Measurements from ENCODE around the gene AKT3. TPM values are rescaled to one million over a fixed set of nuclear protein-coding genes. Genes with fewer than 3 reads are reported as not detected.

AKT3 gene
- polyA plus RNA-seq, 3 donors: 0.81 to 1.7 (median 1.4) TPM

GRCh38 chr1:243716906-243717305 is 133.1 kb downstream of the AKT3 start:
- no peak overlapping the region for H2AFZ ChIP-seq (ENCODE audit: insufficient read depth, low read depth, low read length, poor library complexity, severe bottlenecking)
- WGBS (ENCODE audit: insufficient coverage): 100% methylated on average over 1 of the region's 1 CpG
- H3K9me3 ChIP-seq (replicated peaks in 1 of 2; ENCODE audit: control insufficient read depth in 1 of 2, insufficient read depth in 1 of 2, low read length in 2 of 2): no peaks in the 10 kb centered on the region
- no peak overlapping the region for H3K4me2 ChIP-seq (replicated peaks; ENCODE audit: extremely low read depth, low read length, poor library complexity, severe bottlenecking)
- H3K9me3 Mint-ChIP-seq: peaks cover 0 to 5% (median 0%) of the 10 kb centered on the region in 7 donors
- H3K4me1 ChIP-seq (ENCODE audit: control insufficient read depth in 1 of 2, insufficient read depth in 2 of 2, low read length in 2 of 2): peaks cover 10 to 34% of the 10 kb centered on the region in 2 donors
- peak overlapping the region in 2 of 7 donors; percentile 1 to 19 for H3K27ac Mint-ChIP-seq
- H3K9ac ChIP-seq (ENCODE audit: insufficient read depth, low read length, poor library complexity, severe bottlenecking): no peak overlapping the region
- H3K79me2 ChIP-seq (ENCODE audit: insufficient read depth, low read length): peaks cover 35% of the 10 kb centered on the region
- H3K27me3 ChIP-seq (ENCODE audit: control insufficient read depth in 2 of 2, insufficient read depth in 2 of 2, low read length in 2 of 2): no peaks in the 10 kb centered on the region
- no peak overlapping the region for H3K4me3 Mint-ChIP-seq
- TF ChIP-seq CTCF (IDR thresholded peaks at IDR 0.05): no peak
- H3K4me3 ChIP-seq (replicated peaks in 1 of 3; ENCODE audit: low read depth in 2 of 3, low read length in 3 of 3): no peak overlapping the region
- peaks cover 7% of the 10 kb centered on the region in 2 donors for H3K36me3 Mint-ChIP-seq
- H3K27me3 Mint-ChIP-seq (ENCODE audit: low read depth in 3 of 3): peaks cover 0 to 2% (median 0%) of the 10 kb centered on the region in 3 donors
- peaks cover 38% of the 10 kb centered on the region for H3K4me1 Mint-ChIP-seq
- DNase-seq: no peak
- no peak overlapping the region for H3K27ac ChIP-seq (ENCODE audit: low read depth in 1 of 2, low read length in 2 of 2)
- intact Hi-C loops (cut with micrococcal nuclease): no loop called here
- H3K36me3 ChIP-seq (replicated peaks in 1 of 2; ENCODE audit: control insufficient read depth in 1 of 2, insufficient read depth in 2 of 2, low read length in 2 of 2): no peaks in the 10 kb centered on the region
- no peaks in the 10 kb centered on the region for H4K20me1 ChIP-seq (ENCODE audit: insufficient read depth, low read length)

GRCh38 chr1:243715285-243715684 is 134.8 kb downstream of the AKT3 start:
- peaks cover 48% of the 10 kb centered on the region for H3K4me1 Mint-ChIP-seq
- Histone ChIP-seq H3K4me3 (replicated peaks in 1 of 3; ENCODE audit: low read depth in 2 of 3, low read length in 3 of 3) (no peak overlapping the region), H3K27ac (ENCODE audit: low read depth in 1 of 2, low read length in 2 of 2) (peak overlapping the region in 1 of 2 donors; percentile 54), H3K4me1 (ENCODE audit: control insufficient read depth in 1 of 2, insufficient read depth in 2 of 2, low read length in 2 of 2) (peaks cover 10 to 50% of the 10 kb centered on the region in 2 donors), H3K36me3 (replicated peaks in 1 of 2; ENCODE audit: control insufficient read depth in 1 of 2, insufficient read depth in 2 of 2, low read length in 2 of 2) (no peaks in the 10 kb centered on the region), H3K27me3 (ENCODE audit: control insufficient read depth in 2 of 2, insufficient read depth in 2 of 2, low read length in 2 of 2) (no peaks in the 10 kb centered on the region), H4K20me1 (ENCODE audit: insufficient read depth, low read length) (no peaks in the 10 kb centered on the region), H3K9me3 (replicated peaks in 1 of 2; ENCODE audit: control insufficient read depth in 1 of 2, insufficient read depth in 1 of 2, low read length in 2 of 2) (no peaks in the 10 kb centered on the region), H2AFZ (ENCODE audit: insufficient read depth, low read depth, low read length, poor library complexity, severe bottlenecking) (no peak overlapping the region), H3K4me2 (replicated peaks; ENCODE audit: extremely low read depth, low read length, poor library complexity, severe bottlenecking) (peak overlapping the region; percentile 2), H3K9ac (ENCODE audit: insufficient read depth, low read length, poor library complexity, severe bottlenecking) (no peak overlapping the region), H3K79me2 (ENCODE audit: insufficient read depth, low read length) (peaks cover 35% of the 10 kb centered on the region)
- peak in 1 of 3 donors; percentile 52 for DNase-seq
- TF ChIP-seq CTCF (IDR thresholded peaks at IDR 0.05): no peak
- peaks cover 0 to 6% (median 4%) of the 10 kb centered on the region in 7 donors for H3K9me3 Mint-ChIP-seq
- peaks cover 10% of the 10 kb centered on the region in 2 donors for H3K36me3 Mint-ChIP-seq
- intact Hi-C loops (cut with micrococcal nuclease): no loop called here
- H3K27me3 Mint-ChIP-seq (ENCODE audit: low read depth in 3 of 3): peaks cover 0 to 2% (median 0%) of the 10 kb centered on the region in 3 donors
- H3K4me3 Mint-ChIP-seq: no peak overlapping the region
- WGBS (ENCODE audit: insufficient coverage): no CpG with 5 or more reads among the region's 3 CpGs
- H3K27ac Mint-ChIP-seq: peak overlapping the region in 4 of 7 donors; percentile 30 to 55 (median 52)

Measured in CD14-positive monocyte (primary cell).